ENCODE data around the gene DPYSL5.
"Not testable (repeated sequence)": the region's sequence is repeated elsewhere in the genome, so short reads cannot be mapped to it uniquely, and the experiment has no call there.

The DPYSL5 gene

GRCh38 chr2:26875808-26876207 is 27.9 kb downstream of the DPYSL5 start:
- no peak for DNase-seq

- DNase-seq: no peak
Observed at GRCh38 chr2:26876260-26876659, 28.3 kb downstream of the DPYSL5 start.

- DNase-seq: no peak
Observed at GRCh38 chr2:26877276-26877675, 29.3 kb downstream of the DPYSL5 start.

GRCh38 chr2:26880161-26880560 is 32.2 kb downstream of the DPYSL5 start:
- DNase-seq: no peak

GRCh38 chr2:26880910-26881435 is 33.0 kb downstream of the DPYSL5 start:
- no peak for DNase-seq

GRCh38 chr2:26882220-26882619 is 34.3 kb downstream of the DPYSL5 start:
- not testable (repeated sequence) for DNase-seq

- no peak for DNase-seq
Observed at GRCh38 chr2:26883956-26884355, 36.0 kb downstream of the DPYSL5 start.

- no peak for DNase-seq
Observed at GRCh38 chr2:26884486-26884885, 36.6 kb downstream of the DPYSL5 start.

- no peak for DNase-seq
Observed at GRCh38 chr2:26885651-26886329, 37.9 kb downstream of the DPYSL5 start.

GRCh38 chr2:26886736-26887135 is 38.8 kb downstream of the DPYSL5 start:
- DNase-seq: no peak

GRCh38 chr2:26887151-26887550 is 39.2 kb downstream of the DPYSL5 start:
- DNase-seq: no peak

- DNase-seq: no peak
Observed at GRCh38 chr2:26889796-26890195, 41.9 kb downstream of the DPYSL5 start.

GRCh38 chr2:26890341-26891000 is 42.5 kb downstream of the DPYSL5 start:
- DNase-seq: no peak

- no peak for DNase-seq
Observed at GRCh38 chr2:26892133-26892532, 44.2 kb downstream of the DPYSL5 start.

- no peak for DNase-seq
Observed at GRCh38 chr2:26892922-26893524, 45.1 kb downstream of the DPYSL5 start.

GRCh38 chr2:26894136-26894535 is 46.2 kb downstream of the DPYSL5 start:
- no peak for DNase-seq

- DNase-seq: no peak
Observed at GRCh38 chr2:26897807-26898479, 50.0 kb downstream of the DPYSL5 start.

- no peak for DNase-seq
Observed at GRCh38 chr2:26898480-26899078, 50.6 kb downstream of the DPYSL5 start.

- DNase-seq: no peak
Observed at GRCh38 chr2:26899500-26900164, 51.7 kb downstream of the DPYSL5 start.

- no peak for DNase-seq
Observed at GRCh38 chr2:26900831-26901321, 52.9 kb downstream of the DPYSL5 start.

GRCh38 chr2:26901326-26902183 is 53.6 kb downstream of the DPYSL5 start:
- no peak for DNase-seq

Measured in NCI-H526 treated with DMSO at 0.1 percent for 48 hours (cell line).